Activated CD8-positive, alpha-beta memory T cell treated with anti-CD3 and anti-CD28 coated beads, Interleukin-2, amount 10 ng/mL, durations not matched to agents 7 days and 5 days (primary cell): ENCODE data around the gene ZFYVE28. TPM values are rescaled to one million over a fixed set of nuclear protein-coding genes. Genes with fewer than 3 reads are reported as not detected.

Experiments
- ATAC-seq: fragments of 150-1000 bp; cut with Tn5 transposase; one replicate; pipeline ENCODE4 v1.10.0; 2021; ENCODE audit warnings: moderate library complexity
- CTCF ChIA-PET: fragments of 350-600 bp; sonication (Branson Sonifier 250); formaldehyde crosslinking; loops from one replicate; lab custom pipeline; 2021; ENCODE audit warnings: antibody characterized with exemption; lab: Charles Lee
- DNase-seq: peaks from one replicate; pipeline ENCODE4 v3.0.0-alpha.2; 2020
- H3K27ac Mint-ChIP-seq: one replicate; pipeline ENCODE4 v1.8.0; 2021; ENCODE audit warnings: mild to moderate bottlenecking, mixed read lengths
- H3K27me3 Mint-ChIP-seq: one replicate; pipeline ENCODE4 v1.8.0; 2021; ENCODE audit warnings: mixed read lengths
- H3K36me3 Mint-ChIP-seq: one replicate; pipeline ENCODE4 v1.8.0; 2021; ENCODE audit warnings: mild to moderate bottlenecking, mixed read lengths
- H3K4me1 Mint-ChIP-seq: one replicate; pipeline ENCODE4 v1.8.0; 2021; ENCODE audit warnings: mixed read lengths
- H3K4me3 Mint-ChIP-seq: one replicate; pipeline ENCODE4 v1.8.0; 2021; ENCODE audit warnings: mild to moderate bottlenecking, moderate library complexity, mixed read lengths
- H3K9me3 Mint-ChIP-seq: one replicate; pipeline ENCODE4 v1.8.0; 2022; ENCODE audit warnings: low read depth, mixed read lengths
- total RNA-seq, 2 experiments: library from RNA; stranded (reverse); gene quantifications; one replicate each; pipeline ENCODE4 v1.2.3, GENCODE V29; 2021

ZFYVE28 gene
- total RNA-seq, 2 experiments from 2014 or later, result 12.5 to 30.3 TPM

- Mint-ChIP-seq H3K36me3 (peaks cover 12% of the 10 kb centered on the region), H3K27me3 (no peaks in the 10 kb centered on the region), H3K4me1 (peaks cover 4% of the 10 kb centered on the region), H3K4me3 (no peak overlapping the region), H3K27ac (no peak overlapping the region), H3K9me3 (peaks cover 2% of the 10 kb centered on the region)
- ATAC-seq (no peak), DNase-seq (no peak)
- CTCF ChIA-PET, result no interaction called here
These were observed 49.6 kb downstream of the ZFYVE28 start for GRCh38 chr4:2368746-2369437.

GRCh38 chr4:2367626-2368025 is 50.8 kb downstream of the ZFYVE28 start:
- Mint-ChIP-seq H3K4me3 (no peak overlapping the region), H3K4me1 (peaks cover 4% of the 10 kb centered on the region), H3K27me3 (no peaks in the 10 kb centered on the region), H3K36me3 (peaks cover 7% of the 10 kb centered on the region), H3K9me3 (peaks cover 2% of the 10 kb centered on the region), H3K27ac (no peak overlapping the region)
- DNase-seq, result no peak
- no peak for ATAC-seq
- CTCF ChIA-PET, result interaction anchor here (1.2 kb wide), 1 partner anchor 45 kb away, joined by 3 read pairs; no protein-coding TSS in a partner anchor

- Mint-ChIP-seq H3K36me3 (peaks cover 7% of the 10 kb centered on the region), H3K4me1 (peaks cover 4% of the 10 kb centered on the region)
These were observed 51.9 kb downstream of the ZFYVE28 start for GRCh38 chr4:2366252-2367192.

GRCh38 chr4:2365913-2366210 is 52.6 kb downstream of the ZFYVE28 start:
- Mint-ChIP-seq H3K9me3 (peaks cover 2% of the 10 kb centered on the region), H3K36me3 (peaks cover 7% of the 10 kb centered on the region), H3K27me3 (no peaks in the 10 kb centered on the region), H3K4me3 (no peak overlapping the region), H3K4me1 (peaks cover 4% of the 10 kb centered on the region), H3K27ac (no peak overlapping the region)
- CTCF ChIA-PET, result interaction anchor here (1.1 to 1.2 kb wide), 2 partner anchors 28 to 50 kb away, joined by 3 read pairs; no protein-coding TSS in a partner anchor
- no peak for ATAC-seq
- DNase-seq, result no peak

More at GRCh38 chr4:2366252-2367192, 51.9 kb downstream of the ZFYVE28 start:
- no peaks in the 10 kb centered on the region for H3K27me3 Mint-ChIP-seq
- H3K27ac Mint-ChIP-seq, result no peak overlapping the region
- H3K4me3 Mint-ChIP-seq, result no peak overlapping the region
- peaks cover 2% of the 10 kb centered on the region for H3K9me3 Mint-ChIP-seq
- DNase-seq, result no peak
- ATAC-seq, result no peak
- CTCF ChIA-PET, result interaction anchor here (1.1 to 1.2 kb wide), 3 partner anchors 46 to 54 kb away, joined by 3 read pairs; no protein-coding TSS in a partner anchor

- H3K9me3 Mint-ChIP-seq, result peaks cover 2% of the 10 kb centered on the region
- H3K4me3 Mint-ChIP-seq, result peak overlapping the region; percentile 67
- H3K36me3 Mint-ChIP-seq, result peaks cover 7% of the 10 kb centered on the region
- H3K4me1 Mint-ChIP-seq, result peaks cover 4% of the 10 kb centered on the region
- H3K27ac Mint-ChIP-seq, result no peak overlapping the region
- no peaks in the 10 kb centered on the region for H3K27me3 Mint-ChIP-seq
- ATAC-seq, result peak; percentile 6
- CTCF ChIA-PET, result interaction anchor here (1.1 to 1.2 kb wide), 2 partner anchors 28 to 50 kb away, joined by 3 read pairs; no protein-coding TSS in a partner anchor
- DNase-seq, result no peak
These were observed 53.2 kb downstream of the ZFYVE28 start for GRCh38 chr4:2365054-2365912.

GRCh38 chr4:2364654-2365053 is 53.8 kb downstream of the ZFYVE28 start:
- H3K4me1 Mint-ChIP-seq, result peaks cover 4% of the 10 kb centered on the region
- CTCF ChIA-PET, result interaction anchor here (1.1 kb wide), 1 partner anchor 29 kb away, joined by 3 read pairs; no protein-coding TSS in a partner anchor
- ATAC-seq (peak; percentile 94), DNase-seq (peak; percentile 80)
- peak overlapping the region; percentile 24 for H3K27ac Mint-ChIP-seq
- peak overlapping the region; percentile 67 for H3K4me3 Mint-ChIP-seq
- peaks cover 5% of the 10 kb centered on the region for H3K36me3 Mint-ChIP-seq
- H3K9me3 Mint-ChIP-seq, result peaks cover 2% of the 10 kb centered on the region
- no peaks in the 10 kb centered on the region for H3K27me3 Mint-ChIP-seq

GRCh38 chr4:2363951-2364653 is 54.3 kb downstream of the ZFYVE28 start:
- CTCF ChIA-PET, result no interaction called here
- no peak for ATAC-seq
- Mint-ChIP-seq H3K36me3 (peaks cover 2% of the 10 kb centered on the region), H3K27me3 (no peaks in the 10 kb centered on the region), H3K27ac (peak overlapping the region; percentile 24), H3K4me3 (peak overlapping the region; percentile 67), H3K4me1 (peaks cover 4% of the 10 kb centered on the region), H3K9me3 (no peaks in the 10 kb centered on the region)
- no peak for DNase-seq

- H3K27ac Mint-ChIP-seq, result no peak overlapping the region
- H3K4me3 Mint-ChIP-seq, result no peak overlapping the region
- no peak for ATAC-seq
- H3K27me3 Mint-ChIP-seq, result no peaks in the 10 kb centered on the region
- no peaks in the 10 kb centered on the region for H3K36me3 Mint-ChIP-seq
- H3K9me3 Mint-ChIP-seq, result no peaks in the 10 kb centered on the region
- CTCF ChIA-PET, result interaction anchor here (1.2 kb wide), 1 partner anchor 143 kb away, joined by 3 read pairs; no protein-coding TSS in a partner anchor
- H3K4me1 Mint-ChIP-seq, result peaks cover 4% of the 10 kb centered on the region
- no peak for DNase-seq
These were observed 55.3 kb downstream of the ZFYVE28 start for GRCh38 chr4:2363056-2363721.

GRCh38 chr4:2362266-2363055 is 56.0 kb downstream of the ZFYVE28 start:
- DNase-seq (no peak), ATAC-seq (no peak)
- Mint-ChIP-seq H3K4me1 (peaks cover 4% of the 10 kb centered on the region), H3K27me3 (no peaks in the 10 kb centered on the region), H3K36me3 (no peaks in the 10 kb centered on the region), H3K4me3 (no peak overlapping the region), H3K27ac (no peak overlapping the region), H3K9me3 (no peaks in the 10 kb centered on the region)
- CTCF ChIA-PET, result interaction anchor here (1.2 kb wide), 1 partner anchor 142 kb away, joined by 3 read pairs; no protein-coding TSS in a partner anchor

GRCh38 chr4:2361366-2362265 is 56.8 kb downstream of the ZFYVE28 start:
- Mint-ChIP-seq H3K27ac (no peak overlapping the region), H3K27me3 (no peaks in the 10 kb centered on the region), H3K4me1 (peaks cover 4% of the 10 kb centered on the region), H3K4me3 (no peak overlapping the region), H3K36me3 (no peaks in the 10 kb centered on the region), H3K9me3 (no peaks in the 10 kb centered on the region)
- ATAC-seq (no peak), DNase-seq (no peak)
- CTCF ChIA-PET, result interaction anchor here (1.2 kb wide), 1 partner anchor 141 kb away, joined by 3 read pairs; no protein-coding TSS in a partner anchor
